Neural cell (in vitro differentiated cells): ENCODE results near the gene GINS2. TPM values are rescaled to one million over a fixed set of nuclear protein-coding genes. Genes with fewer than 3 reads are reported as not detected.

Experiments
- H2AFZ ChIP-seq: fragments of 200-600, 300-800 bp; sonication (generic), shearing (Covaris generic); 2 replicates; pipeline ENCODE4 v1.6.0; 2014; ENCODE audit warnings: low read depth, mild to moderate bottlenecking, antibody characterized with exemption, low read length, moderate library complexity
- H3F3A ChIP-seq: fragments of 200-600 bp; shearing (Covaris generic); 2 replicates; pipeline ENCODE4 v1.6.1; 2016; ENCODE audit warnings: mild to moderate bottlenecking, moderate library complexity, mixed read lengths, antibody characterized with exemption, low read length; ENCODE audit not compliant: insufficient read depth, poor library complexity, severe bottlenecking
- H3K27ac ChIP-seq: fragments of 200-600, 300-800 bp; sonication (generic), shearing (Covaris generic); 2 replicates; pipeline ENCODE4 v1.5.1; 2014; ENCODE audit warnings: mild to moderate bottlenecking, low read length, moderate library complexity
- H3K27me3 ChIP-seq: fragments of 300-800, 200-600 bp; sonication (generic), shearing (Covaris generic); 2 replicates; pipeline ENCODE4 v1.6.0; 2014; ENCODE audit warnings: mild to moderate bottlenecking, low read depth, low read length, moderate library complexity; ENCODE audit not compliant: insufficient read depth
- H3K36me3 ChIP-seq: fragments of 300-800, 200-600 bp; sonication (generic), shearing (Covaris generic); 2 replicates; pipeline ENCODE4 v1.5.1; 2014; ENCODE audit warnings: mild to moderate bottlenecking, antibody characterized with exemption, low read length, moderate library complexity; ENCODE audit not compliant: insufficient read depth
- H3K4me2 ChIP-seq: fragments of 300-800, 200-600 bp; sonication (generic), shearing (Covaris generic); 2 replicates; pipeline ENCODE4 v1.6.0; 2014; ENCODE audit warnings: mild to moderate bottlenecking, low read length
- H3K4me3 ChIP-seq: fragments of 300-800, 200-600 bp; sonication (generic), shearing (Covaris generic); 2 replicates; pipeline ENCODE4 v1.5.1; 2014; ENCODE audit warnings: mild to moderate bottlenecking, low read length, moderate library complexity
- H3K79me2 ChIP-seq: fragments of 200-600 bp; shearing (Covaris generic); replicated peaks from 2 replicates; pipeline ENCODE4 v1.6.0; 2014; ENCODE audit warnings: mild to moderate bottlenecking, low read length, moderate library complexity; ENCODE audit not compliant: insufficient read depth
- H3K9ac ChIP-seq: fragments of 300-800, 200-600 bp; sonication (generic), shearing (Covaris generic); 2 replicates; pipeline ENCODE4 v1.6.1; 2016; ENCODE audit warnings: mild to moderate bottlenecking, low read length, mixed read lengths
- H3K9me2 ChIP-seq: fragments of 200-600 bp; shearing (Covaris generic); 2 replicates; pipeline ENCODE4 v1.6.1; 2016; ENCODE audit warnings: mild to moderate bottlenecking, low read length, mixed read lengths; ENCODE audit not compliant: insufficient read depth
- H3K9me3 ChIP-seq: fragments of 200-600, 300-800 bp; sonication (generic), shearing (Covaris generic); 2 replicates; pipeline ENCODE4 v1.6.1; 2016; ENCODE audit warnings: mild to moderate bottlenecking, mixed run types, low read length, moderate library complexity, mixed read lengths
- H4K20me1 ChIP-seq: fragments of 200-600 bp; shearing (Covaris generic); 2 replicates; pipeline ENCODE4 v1.6.1; 2016; ENCODE audit warnings: mild to moderate bottlenecking, mixed run types; ENCODE audit not compliant: insufficient read depth
- CTCF ChIP-seq: fragments of 450-650 bp; IDR thresholded peaks from 2 replicates; pipeline ENCODE4 v1.5.1; 2014; ENCODE audit warnings: antibody characterized with exemption, mild to moderate bottlenecking, moderate library complexity; ENCODE audit not compliant: poor library complexity, severe bottlenecking
- EP300 ChIP-seq: fragments of 450-650 bp; conservative IDR thresholded peaks from 2 replicates; pipeline ENCODE4 v1.6.1; 2014; ENCODE audit warnings: antibody characterized with exemption, mild to moderate bottlenecking, moderate library complexity; ENCODE audit not compliant: poor library complexity, severe bottlenecking
- EZH2 ChIP-seq: fragments of 200-600, 300-800 bp; shearing (Covaris generic), sonication (generic); IDR thresholded peaks from 2 replicates; pipeline ENCODE4 v1.6.1; 2014; ENCODE audit warnings: antibody characterized with exemption, low read length, borderline replicate concordance, mild to moderate bottlenecking; ENCODE audit not compliant: insufficient read depth, poor library complexity, severe bottlenecking
- MXI1 ChIP-seq: fragments of 450-650 bp; conservative IDR thresholded peaks from 2 replicates; pipeline ENCODE4 v1.6.1; 2014; ENCODE audit warnings: antibody characterized with exemption, mild to moderate bottlenecking; ENCODE audit not compliant: poor library complexity, severe bottlenecking
- POLR2AphosphoS5 ChIP-seq: IDR thresholded peaks from 2 replicates; pipeline ENCODE4 v1.6.1; 2012
- RAD21 ChIP-seq: fragments of 450-650 bp; conservative IDR thresholded peaks from 2 replicates; pipeline ENCODE4 v1.6.1; 2014; ENCODE audit warnings: antibody characterized with exemption, mild to moderate bottlenecking, moderate library complexity
- REST ChIP-seq: IDR thresholded peaks from 2 replicates; pipeline ENCODE4 v1.6.1; 2012; ENCODE audit warnings: borderline replicate concordance
- SMC3 ChIP-seq: fragments of 450-650 bp; conservative IDR thresholded peaks from 2 replicates; pipeline ENCODE4 v1.6.1; 2014; ENCODE audit warnings: antibody characterized with exemption, mild to moderate bottlenecking, moderate library complexity; ENCODE audit not compliant: poor library complexity
- polyA plus RNA-seq: library from polyadenylated mRNA; depleted of rRNA; stranded (reverse); fragments of >200 nt; gene quantifications from 2 replicates; pipeline ENCODE4 v1.2.3, GENCODE V29; 2014

GINS2 gene
- polyA plus RNA-seq, 1 donor from 2014 or later, result 9.2 TPM

GRCh38 chr16:85733839-85734170 lies 45.1 kb upstream of the GINS2 start:
- no peak overlapping the region for H3K4me3 ChIP-seq
- H3K27ac ChIP-seq, result no peak overlapping the region
- TF ChIP-seq REST, result no peak
- no peak for TF ChIP-seq CTCF
- no peak for TF ChIP-seq POLR2AphosphoS5
- no peak overlapping the region for H3K9ac ChIP-seq
- H3K27me3 ChIP-seq, result no peaks in the 10 kb centered on the region
- no peaks in the 10 kb centered on the region for H4K20me1 ChIP-seq
- H3K79me2 ChIP-seq, result no peaks in the 10 kb centered on the region
- H3K9me2 ChIP-seq, result no peaks in the 10 kb centered on the region
- H3K36me3 ChIP-seq, result no peaks in the 10 kb centered on the region
- H3K4me2 ChIP-seq, result no peak overlapping the region
- no peaks in the 10 kb centered on the region for H3K9me3 ChIP-seq
- no peaks in the 10 kb centered on the region for H3F3A ChIP-seq
- H2AFZ ChIP-seq, result no peak overlapping the region

- Histone ChIP-seq H3K9me2 (no peaks in the 10 kb centered on the region), H3K27me3 (no peaks in the 10 kb centered on the region), H4K20me1 (no peaks in the 10 kb centered on the region), H2AFZ (no peak overlapping the region), H3K36me3 (no peaks in the 10 kb centered on the region), H3K9me3 (no peaks in the 10 kb centered on the region), H3K79me2 (no peaks in the 10 kb centered on the region), H3F3A (no peaks in the 10 kb centered on the region), H3K27ac (no peak overlapping the region), H3K9ac (no peak overlapping the region), H3K4me3 (no peak overlapping the region), H3K4me2 (no peak overlapping the region)
- no peak for TF ChIP-seq MXI1
- no peak for TF ChIP-seq EZH2
- no peak for TF ChIP-seq RAD21
- no peak for TF ChIP-seq REST
- no peak for TF ChIP-seq POLR2AphosphoS5
- TF ChIP-seq CTCF, result no peak
- TF ChIP-seq SMC3, result no peak
- no peak for TF ChIP-seq EP300
These were observed 44.5 kb upstream of the GINS2 start for GRCh38 chr16:85733155-85733838.
